ENCODE results near the gene RTEL1.
"Not testable (repeated sequence)": the region's sequence is repeated elsewhere in the genome, so short reads cannot be mapped to it uniquely, and the experiment has no call there.

The RTEL1 gene

GRCh38 chr20:63657937-63658748 lies at the start of gene RTEL1:
Gene RTEL1 (plus strand): TSS chr20:63658312. CDS start chr20:63659403, 1,091 bp downstream.
- POLR2A ChIA-PET: interaction anchor here (0.6 to 1.9 kb wide), 11 partner anchors 11 to 323 kb away, joined by 3 to 9 read pairs (median 4); partner anchors contain the start of genes GMEB2, PPDPF, PRPF6 and SLC2A4RG
- peak; percentile 38 for DNase-seq (ENCODE audit: low read depth, low spot score)
- CTCF ChIA-PET: interaction anchor here (1.0 to 1.3 kb wide), 2 partner anchors 80 to 121 kb away, joined by 3 to 5 read pairs; partner anchors contain the start of gene PTK6
- peak within 1 kb of the TSS; percentile 88 for H3K4me3 ChIP-seq (ENCODE audit: low read depth, low read length)
- no peak for TF ChIP-seq CTCF (IDR thresholded peaks at IDR 0.05; ENCODE audit: insufficient read depth, low read length, missing control alignments)

GRCh38 chr20:63610581-63611435 lies 47.3 kb upstream of the RTEL1 start:
- ChIA-PET CTCF (no interaction called here), POLR2A (no interaction called here)
- TF ChIP-seq CTCF (IDR thresholded peaks at IDR 0.05; ENCODE audit: insufficient read depth, low read length, missing control alignments): no peak
- no peak overlapping the region for H3K4me3 ChIP-seq (ENCODE audit: low read depth, low read length)
- DNase-seq (ENCODE audit: low read depth, low spot score): no peak

GRCh38 chr20:63611646-63612045 lies 46.5 kb upstream of the RTEL1 start:
- TF ChIP-seq CTCF (IDR thresholded peaks at IDR 0.05; ENCODE audit: insufficient read depth, low read length, missing control alignments): no peak
- no peak for DNase-seq (ENCODE audit: low read depth, low spot score)
- CTCF ChIA-PET: no interaction called here
- POLR2A ChIA-PET: interaction anchor here (0.7 kb wide), 1 partner anchor 70 kb away, joined by 4 read pairs; no protein-coding TSS in a partner anchor
- no peak overlapping the region for H3K4me3 ChIP-seq (ENCODE audit: low read depth, low read length)

GRCh38 chr20:63612276-63612931 lies 45.7 kb upstream of the RTEL1 start:
- no peak for TF ChIP-seq CTCF (IDR thresholded peaks at IDR 0.05; ENCODE audit: insufficient read depth, low read length, missing control alignments)
- H3K4me3 ChIP-seq (ENCODE audit: low read depth, low read length): no peak overlapping the region
- POLR2A ChIA-PET: no interaction called here
- CTCF ChIA-PET: no interaction called here
- no peak for DNase-seq (ENCODE audit: low read depth, low spot score)

GRCh38 chr20:63613863-63614594 lies 44.1 kb upstream of the RTEL1 start:
- DNase-seq (ENCODE audit: low read depth, low spot score); POLR2A ChIA-PET; H3K4me3 ChIP-seq (ENCODE audit: low read depth, low read length): not testable (repeated sequence)
- CTCF ChIA-PET: interaction anchor here (0.9 kb wide), 1 partner anchor 8 kb away, joined by 3 read pairs; no protein-coding TSS in a partner anchor

Data from AG04449 (cell line).